Endothelial cell of umbilical vein (primary cell): ENCODE data around the gene AK9. TPM values are rescaled to one million over a fixed set of nuclear protein-coding genes. Genes with fewer than 3 reads are reported as not detected.

Source experiments
- BruUV-seq: library from RNA; stranded (reverse); fragments of 400-500 nt; replicated peaks from 2 replicates; lab custom pipeline; 2021; lab: Mats Ljungman, UMichigan
- CTCF ChIA-PET: fragments of 300-600, 350-600 bp; sonication (Branson Sonifier 250); formaldehyde crosslinking; loops from one replicate; lab custom pipeline; 2021; ENCODE audit warnings: antibody characterized with exemption, inconsistent platforms; lab: Charles Lee
- POLR2A ChIA-PET: fragments of 300-600, 350-600 bp; sonication (Branson Sonifier 250); formaldehyde crosslinking; loops from one replicate; lab custom pipeline; 2021; ENCODE audit warnings: antibody characterized with exemption, inconsistent platforms; lab: Charles Lee
- DNase-seq: peaks from one replicate; pipeline ENCODE4 v3.0.0-alpha.2; 2011; ENCODE audit warnings: low read depth, low spot score
- FAIRE-seq: peaks from 2 replicates; lab custom pipeline; 2011; peaks lifted over from hg19 to GRCh38; lab: Jason Lieb, UNC
- H2AFZ ChIP-seq: 2 replicates; pipeline ENCODE4 v1.6.0; 2012; ENCODE audit warnings: low read depth, low read length, control low read depth, inconsistent platforms
- H3K27ac ChIP-seq: 2 replicates; pipeline ENCODE4 v1.5.1; 2011; ENCODE audit warnings: low read depth, mild to moderate bottlenecking, control low read depth, low read length, moderate library complexity; ENCODE audit not compliant: insufficient read depth
- H3K27me3 ChIP-seq, 2 experiments: 2 replicates each; pipeline versions ENCODE4 v1.6.0 to v1.6.1; 2011; ENCODE audit warnings: low read length in 2 of 2, mixed read lengths in 1 of 2; ENCODE audit not compliant: control insufficient read depth in 2 of 2, insufficient read depth in 2 of 2
- H3K36me3 ChIP-seq, 2 experiments: 2 replicates in 1 of 2; 3 replicates in 1 of 2; pipeline ENCODE4 v1.5.1; 2011; ENCODE audit warnings: low read length in 2 of 2, mild to moderate bottlenecking in 1 of 2, moderate library complexity in 1 of 2; ENCODE audit not compliant: control insufficient read depth in 2 of 2, insufficient read depth in 2 of 2; ENCODE audit errors: extremely low read depth in 1 of 2
- H3K4me1 ChIP-seq: 3 replicates; pipeline ENCODE4 v1.5.1; 2011; ENCODE audit warnings: mild to moderate bottlenecking, low read length; ENCODE audit not compliant: control insufficient read depth, insufficient read depth; ENCODE audit errors: extremely low read depth
- H3K4me2 ChIP-seq: 2 replicates; pipeline ENCODE4 v1.6.1; 2011; ENCODE audit warnings: low read length, control low read depth, mixed read lengths; ENCODE audit not compliant: insufficient read depth
- H3K4me3 ChIP-seq, 3 experiments: fragments of 200-600 bp in 1 of 3; sonication (generic), shearing (Covaris generic) in 1 of 3; replicated peaks in 1 of 3; 2 replicates each; pipeline ENCODE4 v1.5.1; 2011 to 2016; ENCODE audit warnings: control low read depth in 3 of 3, low read length in 3 of 3, mild to moderate bottlenecking in 2 of 3, inconsistent platforms in 1 of 3, low read depth in 1 of 3, moderate library complexity in 1 of 3; ENCODE audit not compliant: insufficient read depth in 1 of 3
- H3K79me2 ChIP-seq: 2 replicates; pipeline ENCODE4 v1.6.0; 2012; ENCODE audit warnings: low read length, inconsistent platforms; ENCODE audit not compliant: control insufficient read depth, insufficient read depth
- H3K9ac ChIP-seq: replicated peaks from 2 replicates; pipeline ENCODE3; 2011; ENCODE audit warnings: low read length, control low read depth; ENCODE audit not compliant: insufficient read depth; ENCODE audit errors: extremely low read depth
- H3K9me1 ChIP-seq: replicated peaks from 3 replicates; pipeline ENCODE4 v1.6.0; 2011; ENCODE audit warnings: mild to moderate bottlenecking, low read length; ENCODE audit not compliant: control insufficient read depth, insufficient read depth; ENCODE audit errors: extremely low read depth
- H3K9me3 ChIP-seq: replicated peaks from 2 replicates; pipeline ENCODE4 v1.5.1; 2012; ENCODE audit warnings: low read length, inconsistent platforms; ENCODE audit not compliant: control insufficient read depth, insufficient read depth
- H4K20me1 ChIP-seq: replicated peaks from 2 replicates; pipeline ENCODE3; 2011; ENCODE audit warnings: mild to moderate bottlenecking, low read length; ENCODE audit not compliant: control insufficient read depth, insufficient read depth; ENCODE audit errors: extremely low read depth
- CTCF ChIP-seq, 2 donors: IDR thresholded peaks; 1 replicate in 1 of 2; 2 replicates in 1 of 2; pipeline ENCODE4 v1.5.1; 2011; ENCODE audit warnings: low read length in 2 of 2, mild to moderate bottlenecking in 2 of 2, moderate library complexity in 2 of 2, control low read depth in 1 of 2, inconsistent platforms in 1 of 2, low read depth in 1 of 2; ENCODE audit not compliant: insufficient read depth in 1 of 2; ENCODE audit errors: extremely low read depth in 1 of 2
- EZH2 ChIP-seq: IDR thresholded peaks from 2 replicates; pipeline ENCODE4 v1.6.1; 2012; ENCODE audit warnings: borderline replicate concordance, low read depth, mild to moderate bottlenecking, moderate library complexity, low read length, inconsistent platforms; ENCODE audit not compliant: severe bottlenecking
- FOS ChIP-seq: IDR thresholded peaks from 2 replicates; pipeline ENCODE4 v1.6.1; 2011; ENCODE audit warnings: mild to moderate bottlenecking, low read length, moderate library complexity, borderline replicate concordance; ENCODE audit not compliant: insufficient read depth
- GATA2 ChIP-seq: IDR thresholded peaks from 2 replicates; pipeline ENCODE4 v1.7.0; 2011; ENCODE audit warnings: low read depth, mild to moderate bottlenecking, moderate library complexity, mixed read lengths, low read length; ENCODE audit not compliant: insufficient read length, insufficient read depth
- JUN ChIP-seq: IDR thresholded peaks from 2 replicates; pipeline ENCODE4 v1.6.1; 2011; ENCODE audit warnings: borderline replicate concordance, low read depth; ENCODE audit not compliant: insufficient read length, insufficient read depth
- MAX ChIP-seq: IDR thresholded peaks from 2 replicates; pipeline ENCODE4 v1.6.1; 2011; ENCODE audit not compliant: insufficient read depth, insufficient read length
- MYC ChIP-seq: IDR thresholded peaks from one replicate; pipeline ENCODE4 v1.6.1; 2011; ENCODE audit warnings: mild to moderate bottlenecking, low read depth, low read length
- POLR2A ChIP-seq: IDR thresholded peaks from 2 replicates; pipeline ENCODE4 v1.6.1; 2012; ENCODE audit warnings: low read depth, mild to moderate bottlenecking, control low read depth, low read length
- POLR2AphosphoS5 ChIP-seq: IDR thresholded peaks from 2 replicates; pipeline ENCODE4 v1.6.1; 2012; ENCODE audit warnings: low read depth, mild to moderate bottlenecking, control low read depth, low read length, moderate library complexity; ENCODE audit not compliant: insufficient read depth
- dilution Hi-C: fragments of 300-500 bp; cut with MboI; formaldehyde crosslinking; loops from one replicate; pipeline ENCODE4 v1.15.0; 2019; ENCODE audit warnings: low sequenced_read_pairs; ENCODE audit not compliant: extremely low pct_ligation_motif_present
- intact Hi-C: fragments of 100-400 bp; cut with micrococcal nuclease; formaldehyde crosslinking; loops from one replicate; pipeline ENCODE4 v1.10.0; 2022
- polyA plus RNA-seq, 4 experiments: library from polyadenylated mRNA; depleted of rRNA in 3 of 4; stranded (reverse) in 3 of 4; unstranded in 1 of 4; fragments of >200 nt; gene quantifications; 2 replicates each; pipeline versions ENCODE4 v1.2.1 to v1.2.3, GENCODE V29; 2011 to 2012; ENCODE audit warnings: missing spikeins in 1 of 4
- total RNA-seq: library from RNA; stranded (reverse); gene quantifications from 2 replicates; pipeline ENCODE4 v1.2.3, GENCODE V29; 2021

AK9 gene
- total and polyA plus RNA-seq, 2 donors (not counting 3 experiments of a cell fraction or from before 2014, with no cell fraction given), result 1.4 to 3.2 TPM

GRCh38 chr6:109483735-109484057 is 207.3 kb downstream of the AK9 start:
- intact Hi-C loops, result loop anchor here (2.0 to 5.0 kb wide), 3 partner anchors 41 to 207 kb away; partner anchors contain the start of genes AK9, CD164, FIG4 and PPIL6
- CTCF ChIA-PET, result no interaction called here
- peak; percentile 31 for FAIRE-seq

More at GRCh38 chr6:109483735-109484057, 207.3 kb downstream of the AK9 start:
- peak overlapping the region; percentile 19 for H3K9ac ChIP-seq
- DNase-seq, result peak; percentile 39
- peak overlapping the region; percentile 97 for H2AFZ ChIP-seq
- no peak overlapping the region for H3K27ac ChIP-seq
- no peaks in the 10 kb centered on the region for H3K9me3 ChIP-seq
- H4K20me1 ChIP-seq, result no peaks in the 10 kb centered on the region
- no TSS peak for BruUV-seq
- no peaks in the 10 kb centered on the region for H3K9me1 ChIP-seq
- dilution Hi-C loops, result no loop called here
- H3K36me3 ChIP-seq, result peaks cover 0 to 3% of the 10 kb centered on the region in 2 experiments
- no peak for TF ChIP-seq FOS
- TF ChIP-seq JUN, result no peak
- TF ChIP-seq POLR2AphosphoS5, result no peak
- no peak for TF ChIP-seq EZH2
- TF ChIP-seq GATA2, result no peak
- no peak for TF ChIP-seq MAX
- no peak for TF ChIP-seq CTCF (IDR thresholded peaks at IDR 0.05; ENCODE audit: extremely low read depth in 1 of 2, insufficient read depth in 1 of 2, low read depth in 1 of 2, low read length in 2 of 2)
- TF ChIP-seq MYC, result no peak
- TF ChIP-seq POLR2A, result no peak
- peaks cover 24% of the 10 kb centered on the region for H3K4me1 ChIP-seq
- peak overlapping the region; percentile 93 for H3K4me2 ChIP-seq
- peaks cover 8 to 13% of the 10 kb centered on the region in 2 experiments for H3K27me3 ChIP-seq
- H3K79me2 ChIP-seq, result peaks cover 34% of the 10 kb centered on the region
- peak overlapping the region; percentile 40 to 95 (median 65) for H3K4me3 ChIP-seq
- POLR2A ChIA-PET, result no interaction called here
